H9 (cell line): ENCODE measurements around the gene ZNF618. TPM values are rescaled to one million over a fixed set of nuclear protein-coding genes. Genes with fewer than 3 reads are reported as not detected.

Source experiments
- DNase-seq: peaks from one replicate; pipeline ENCODE4 v3.0.0-alpha.2; 2017
- H2AFZ ChIP-seq: one replicate; pipeline ENCODE4 v1.6.1; 2013; ENCODE audit warnings: mild to moderate bottlenecking, low read length, control low read depth, moderate library complexity
- H2AK5ac ChIP-seq: 2 replicates; pipeline ENCODE4 v1.6.1; 2013; ENCODE audit warnings: low read length, control low read depth, mixed read lengths; ENCODE audit not compliant: insufficient read length
- H2BK120ac ChIP-seq: one replicate; pipeline ENCODE4 v1.6.1; 2013; ENCODE audit warnings: low read depth, mild to moderate bottlenecking, low read length, control low read depth, inconsistent platforms; ENCODE audit not compliant: poor library complexity, severe bottlenecking
- H2BK12ac ChIP-seq: 2 replicates; pipeline ENCODE4 v1.6.1; 2013; ENCODE audit warnings: low read length, control low read depth, mixed read lengths, low read depth; ENCODE audit not compliant: insufficient read length
- H2BK15ac ChIP-seq: 2 replicates; pipeline ENCODE4 v1.6.1; 2013; ENCODE audit warnings: low read depth, low read length, control low read depth
- H2BK20ac ChIP-seq: one replicate; pipeline ENCODE4 v1.6.1; 2013; ENCODE audit warnings: low read depth, mild to moderate bottlenecking, low read length, control low read depth, inconsistent platforms; ENCODE audit not compliant: poor library complexity, severe bottlenecking
- H2BK5ac ChIP-seq: 2 replicates; pipeline ENCODE4 v1.6.1; 2013; ENCODE audit warnings: low read length, control low read depth, mixed read lengths; ENCODE audit not compliant: insufficient read length
- H3K14ac ChIP-seq: 2 replicates; pipeline ENCODE4 v1.6.1; 2013; ENCODE audit warnings: low read length, control low read depth; ENCODE audit not compliant: insufficient read depth
- H3K18ac ChIP-seq: 2 replicates; pipeline ENCODE4 v1.6.1; 2013; ENCODE audit warnings: low read depth, mild to moderate bottlenecking, mixed read lengths, low read length, control low read depth; ENCODE audit not compliant: insufficient read length
- H3K23ac ChIP-seq: 2 replicates; pipeline ENCODE4 v1.6.1; 2013; ENCODE audit warnings: low read length, control low read depth, mixed read lengths, low read depth; ENCODE audit not compliant: insufficient read length
- H3K23me2 ChIP-seq: 2 replicates; pipeline ENCODE4 v1.6.1; 2013; ENCODE audit warnings: low read depth, mild to moderate bottlenecking, mixed read lengths, low read length, control low read depth; ENCODE audit not compliant: insufficient read length, poor library complexity, severe bottlenecking
- H3K27ac ChIP-seq: 2 replicates; pipeline ENCODE4 v1.5.1; 2013; ENCODE audit warnings: low read length, control low read depth, mixed read lengths, low read depth; ENCODE audit not compliant: insufficient read length
- H3K27me3 ChIP-seq: 2 replicates; pipeline ENCODE4 v1.6.1; 2013; ENCODE audit warnings: low read length, control low read depth, inconsistent platforms; ENCODE audit not compliant: insufficient read depth
- H3K4ac ChIP-seq: 2 replicates; pipeline ENCODE4 v1.6.1; 2013; ENCODE audit warnings: low read depth, mild to moderate bottlenecking, control low read depth, inconsistent platforms, low read length, moderate library complexity
- H3K4me1 ChIP-seq: 2 replicates; pipeline ENCODE4 v1.6.1; 2013; ENCODE audit warnings: low read length, control low read depth, inconsistent platforms; ENCODE audit not compliant: insufficient read depth
- H3K4me2 ChIP-seq: 2 replicates; pipeline ENCODE4 v1.6.1; 2013; ENCODE audit warnings: low read length, control low read depth, mixed read lengths; ENCODE audit not compliant: insufficient read length, insufficient read depth
- H3K56ac ChIP-seq: 2 replicates; pipeline ENCODE4 v1.6.1; 2013; ENCODE audit warnings: low read depth, mild to moderate bottlenecking, mixed read lengths, low read length, control low read depth; ENCODE audit not compliant: insufficient read length
- H3K79me1 ChIP-seq: 2 replicates; pipeline ENCODE4 v1.6.1; 2013; ENCODE audit warnings: low read depth, mild to moderate bottlenecking, moderate library complexity, low read length, control low read depth, inconsistent platforms; ENCODE audit not compliant: insufficient read depth, poor library complexity, severe bottlenecking
- H3K79me2 ChIP-seq: 2 replicates; pipeline ENCODE4 v1.6.1; 2013; ENCODE audit warnings: low read length, control low read depth, inconsistent platforms; ENCODE audit not compliant: insufficient read depth
- H3K9ac ChIP-seq: 2 replicates; pipeline ENCODE4 v1.6.1; 2013; ENCODE audit warnings: low read length, control low read depth, mixed read lengths; ENCODE audit not compliant: insufficient read length; ENCODE audit errors: extremely low read depth
- H3K9me3 ChIP-seq: one replicate; pipeline ENCODE4 v1.6.1; 2013; ENCODE audit warnings: low read depth, low read length, inconsistent platforms; ENCODE audit not compliant: control insufficient read depth
- H3T11ph ChIP-seq: one replicate; pipeline ENCODE4 v1.6.1; 2013; ENCODE audit warnings: mild to moderate bottlenecking, low read length, control low read depth, inconsistent platforms
- H4K20me1 ChIP-seq: one replicate; pipeline ENCODE4 v1.6.1; 2013; ENCODE audit not compliant: control insufficient read depth, insufficient read length, insufficient read depth
- H4K5ac ChIP-seq: 2 replicates; pipeline ENCODE4 v1.6.1; 2013; ENCODE audit warnings: low read depth, mild to moderate bottlenecking, mixed read lengths, low read length, control low read depth; ENCODE audit not compliant: insufficient read length
- H4K8ac ChIP-seq: replicated peaks from 2 replicates; pipeline ENCODE4 v1.6.1; 2013; ENCODE audit warnings: low read length, control low read depth, mixed read lengths, low read depth; ENCODE audit not compliant: insufficient read length
- H4K91ac ChIP-seq: 2 replicates; pipeline ENCODE4 v1.6.1; 2013; ENCODE audit warnings: low read depth, mild to moderate bottlenecking, moderate library complexity, mixed read lengths, low read length, control low read depth; ENCODE audit not compliant: insufficient read length
- H3K27ac Mint-ChIP-seq, 3 experiments: 2 replicates in 2 of 3; 3 replicates in 1 of 3; pipeline ENCODE4 v1.8.0; 2020 to 2021; ENCODE audit warnings: mixed read lengths in 3 of 3, mild to moderate bottlenecking in 1 of 3, moderate library complexity in 1 of 3
- H3K27me3 Mint-ChIP-seq: 2 replicates; pipeline ENCODE4 v1.8.0; 2021; ENCODE audit warnings: low read depth, mild to moderate bottlenecking, moderate library complexity, mixed read lengths
- H3K36me3 Mint-ChIP-seq, 3 experiments: 2 replicates in 2 of 3; 3 replicates in 1 of 3; pipeline ENCODE4 v1.8.0; 2020 to 2021; ENCODE audit warnings: low read depth in 3 of 3, mixed read lengths in 3 of 3; ENCODE audit not compliant: insufficient read depth in 1 of 3
- H3K4me1 Mint-ChIP-seq, 2 experiments: 2 replicates each; pipeline ENCODE4 v1.8.0; 2020; ENCODE audit warnings: mixed read lengths in 2 of 2
- H3K4me3 Mint-ChIP-seq, 2 experiments: 2 replicates in 1 of 2; 3 replicates in 1 of 2; pipeline ENCODE4 v1.8.0; 2020 to 2021; ENCODE audit warnings: mild to moderate bottlenecking in 2 of 2, mixed read lengths in 2 of 2, moderate library complexity in 1 of 2
- H3K9me3 Mint-ChIP-seq, 2 experiments: 2 replicates in 1 of 2; 3 replicates in 1 of 2; pipeline ENCODE4 v1.8.0; 2020; ENCODE audit warnings: mild to moderate bottlenecking in 2 of 2, mixed read lengths in 2 of 2, moderate library complexity in 1 of 2
- WGBS: extraction: QIAGEN DNeasy Blood & Tissue Kit; methylation state at CpG from one replicate; pipeline ENCODE4 v1.1.7; 2013; ENCODE audit warnings: missing lambda C conversion rate, low lambda C conversion rate, mixed read lengths; ENCODE audit not compliant: insufficient read length; ENCODE audit errors: extremely low coverage; 5-methylcytosine and 5-hydroxymethylcytosine counted together
- total RNA-seq: library from RNA; stranded (reverse); gene quantifications from 2 replicates; pipeline ENCODE4 v1.2.1, GENCODE V29; 2021
- TF ChIP-seq, protein P1 (sequence below): fragments of 200-600 bp; sonication (generic); conservative IDR thresholded peaks from 3 replicates; pipeline ENCODE4 v1.8.0; 2021; ENCODE audit warnings: antibody characterized with exemption, mild to moderate bottlenecking

Gene ZNF618
- total RNA-seq, 1 experiment from 2014 or later: 13.6 TPM

DNA sequence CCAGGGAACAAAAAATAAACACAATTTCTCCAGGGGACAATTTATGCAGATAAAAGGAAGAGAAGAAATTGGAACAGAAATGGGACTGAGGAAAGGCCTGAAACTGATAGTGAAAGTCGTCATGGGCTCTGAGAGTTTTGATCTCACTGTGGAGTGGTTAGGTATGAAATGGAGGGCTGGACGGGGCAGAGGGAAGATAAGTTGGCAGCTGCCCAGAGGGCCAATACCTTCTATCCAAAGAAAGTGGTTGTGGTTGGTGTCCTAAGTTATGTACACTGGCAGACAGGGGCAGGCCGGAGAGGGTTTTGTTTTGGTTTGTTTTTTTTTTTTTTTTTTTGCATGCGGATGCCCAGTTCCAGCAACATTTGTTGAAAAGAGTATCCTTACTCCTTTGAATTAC, 46.1 kb downstream of the ZNF618 start:
- no peak overlapping the region for H3K23ac ChIP-seq
- no peak overlapping the region for H3K18ac ChIP-seq
- Mint-ChIP-seq H3K9me3 (peaks cover 25 to 33% of the 10 kb centered on the region in 2 experiments), H3K27me3 (no peaks in the 10 kb centered on the region), H3K36me3 (peaks cover 18 to 35% (median 22%) of the 10 kb centered on the region in 3 experiments), H3K4me1 (peaks cover 0 to 3% of the 10 kb centered on the region in 2 experiments; a peak in 3 of 4 replicates), H3K4me3 (no peak overlapping the region), H3K27ac (no peak overlapping the region)
- H2BK120ac ChIP-seq: no peak overlapping the region
- DNase-seq: no peak
- no peak overlapping the region for H2AK5ac ChIP-seq
- TF ChIP-seq, protein P1, sequence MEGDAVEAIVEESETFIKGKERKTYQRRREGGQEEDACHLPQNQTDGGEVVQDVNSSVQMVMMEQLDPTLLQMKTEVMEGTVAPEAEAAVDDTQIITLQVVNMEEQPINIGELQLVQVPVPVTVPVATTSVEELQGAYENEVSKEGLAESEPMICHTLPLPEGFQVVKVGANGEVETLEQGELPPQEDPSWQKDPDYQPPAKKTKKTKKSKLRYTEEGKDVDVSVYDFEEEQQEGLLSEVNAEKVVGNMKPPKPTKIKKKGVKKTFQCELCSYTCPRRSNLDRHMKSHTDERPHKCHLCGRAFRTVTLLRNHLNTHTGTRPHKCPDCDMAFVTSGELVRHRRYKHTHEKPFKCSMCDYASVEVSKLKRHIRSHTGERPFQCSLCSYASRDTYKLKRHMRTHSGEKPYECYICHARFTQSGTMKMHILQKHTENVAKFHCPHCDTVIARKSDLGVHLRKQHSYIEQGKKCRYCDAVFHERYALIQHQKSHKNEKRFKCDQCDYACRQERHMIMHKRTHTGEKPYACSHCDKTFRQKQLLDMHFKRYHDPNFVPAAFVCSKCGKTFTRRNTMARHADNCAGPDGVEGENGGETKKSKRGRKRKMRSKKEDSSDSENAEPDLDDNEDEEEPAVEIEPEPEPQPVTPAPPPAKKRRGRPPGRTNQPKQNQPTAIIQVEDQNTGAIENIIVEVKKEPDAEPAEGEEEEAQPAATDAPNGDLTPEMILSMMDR: no peak
- no peak overlapping the region for H4K91ac ChIP-seq
- H3K4me1 ChIP-seq: no peaks in the 10 kb centered on the region
- no peak overlapping the region for H4K5ac ChIP-seq
- H2BK5ac ChIP-seq: no peak overlapping the region
- no peaks in the 10 kb centered on the region for H4K20me1 ChIP-seq
- H3K4me2 ChIP-seq: no peak overlapping the region
- H2AFZ ChIP-seq: no peak overlapping the region
- no peak overlapping the region for H2BK12ac ChIP-seq
- H3K79me1 ChIP-seq: no peaks in the 10 kb centered on the region
- no peak overlapping the region for H2BK20ac ChIP-seq
- no peak overlapping the region for H3K4ac ChIP-seq
- H3K9me3 ChIP-seq: no peaks in the 10 kb centered on the region
- no peak overlapping the region for H3K56ac ChIP-seq
- peaks cover 3% of the 10 kb centered on the region; the same call in 1 of the 2 replicates for H3K79me2 ChIP-seq
- no CpG with 5 or more reads among the region's 4 CpGs for WGBS
- no peak overlapping the region for H2BK15ac ChIP-seq
- no peak overlapping the region for H3K27ac ChIP-seq
- H3K9ac ChIP-seq: no peak overlapping the region
- no peak overlapping the region for H3T11ph ChIP-seq
- H4K8ac ChIP-seq: no peak overlapping the region
- no peaks in the 10 kb centered on the region for H3K23me2 ChIP-seq
- no peak overlapping the region for H3K14ac ChIP-seq
- H3K27me3 ChIP-seq: no peaks in the 10 kb centered on the region
